Measurements from ENCODE around the gene ANO2.

Gene ANO2

GRCh38 chr12:5873281-5873919 lies 71.7 kb downstream of the ANO2 start:
- H3K4me3 ChIP-seq (ENCODE audit: low read depth, low read length) = no peak overlapping the region
- TF ChIP-seq, protein P1, sequence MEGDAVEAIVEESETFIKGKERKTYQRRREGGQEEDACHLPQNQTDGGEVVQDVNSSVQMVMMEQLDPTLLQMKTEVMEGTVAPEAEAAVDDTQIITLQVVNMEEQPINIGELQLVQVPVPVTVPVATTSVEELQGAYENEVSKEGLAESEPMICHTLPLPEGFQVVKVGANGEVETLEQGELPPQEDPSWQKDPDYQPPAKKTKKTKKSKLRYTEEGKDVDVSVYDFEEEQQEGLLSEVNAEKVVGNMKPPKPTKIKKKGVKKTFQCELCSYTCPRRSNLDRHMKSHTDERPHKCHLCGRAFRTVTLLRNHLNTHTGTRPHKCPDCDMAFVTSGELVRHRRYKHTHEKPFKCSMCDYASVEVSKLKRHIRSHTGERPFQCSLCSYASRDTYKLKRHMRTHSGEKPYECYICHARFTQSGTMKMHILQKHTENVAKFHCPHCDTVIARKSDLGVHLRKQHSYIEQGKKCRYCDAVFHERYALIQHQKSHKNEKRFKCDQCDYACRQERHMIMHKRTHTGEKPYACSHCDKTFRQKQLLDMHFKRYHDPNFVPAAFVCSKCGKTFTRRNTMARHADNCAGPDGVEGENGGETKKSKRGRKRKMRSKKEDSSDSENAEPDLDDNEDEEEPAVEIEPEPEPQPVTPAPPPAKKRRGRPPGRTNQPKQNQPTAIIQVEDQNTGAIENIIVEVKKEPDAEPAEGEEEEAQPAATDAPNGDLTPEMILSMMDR (IDR thresholded peaks at IDR 0.05; ENCODE audit: low read depth, low read length) = no peak

- TF ChIP-seq, protein P1 (IDR thresholded peaks at IDR 0.05; ENCODE audit: low read depth, low read length) = no peak
Observed at GRCh38 chr12:5872745-5873144, 72.3 kb downstream of the ANO2 start.

GRCh38 chr12:5871741-5872140 lies 73.3 kb downstream of the ANO2 start:
- no peak overlapping the region for H3K4me3 ChIP-seq (ENCODE audit: low read depth, low read length)
- TF ChIP-seq, protein P1 (IDR thresholded peaks at IDR 0.05; ENCODE audit: low read depth, low read length) = no peak

More at GRCh38 chr12:5872745-5873144, 72.3 kb downstream of the ANO2 start:
- no peak overlapping the region for H3K4me3 ChIP-seq (ENCODE audit: low read depth, low read length)

DNA sequence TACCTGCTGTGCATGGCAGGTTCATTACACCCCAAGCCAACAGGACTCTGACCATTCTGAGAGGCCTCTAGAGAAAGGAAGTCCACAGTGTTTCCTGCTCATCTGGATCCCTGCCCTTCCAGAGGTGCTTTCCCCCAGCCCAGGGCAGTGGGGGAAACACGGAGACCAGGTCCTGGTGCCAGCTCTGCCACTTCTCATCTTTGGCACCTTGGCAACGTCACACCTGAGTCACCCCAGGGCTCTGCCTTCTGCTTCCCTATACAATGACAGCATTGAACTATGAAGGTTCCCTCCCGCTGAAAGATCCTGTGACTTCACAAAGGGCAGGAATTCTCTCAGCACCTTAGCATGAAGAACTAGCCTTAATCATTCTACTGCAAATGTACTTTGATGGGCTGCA lies 74.9 kb downstream of the ANO2 start:
- TF ChIP-seq, protein P1 (IDR thresholded peaks at IDR 0.05; ENCODE audit: low read depth, low read length) = no peak
- H3K4me3 ChIP-seq (ENCODE audit: low read depth, low read length) = no peak overlapping the region

- TF ChIP-seq, protein P1 (IDR thresholded peaks at IDR 0.05; ENCODE audit: low read depth, low read length) = no peak
- H3K4me3 ChIP-seq (ENCODE audit: low read depth, low read length) = no peak overlapping the region
Observed at GRCh38 chr12:5868625-5869295, 76.3 kb downstream of the ANO2 start.

DNA sequence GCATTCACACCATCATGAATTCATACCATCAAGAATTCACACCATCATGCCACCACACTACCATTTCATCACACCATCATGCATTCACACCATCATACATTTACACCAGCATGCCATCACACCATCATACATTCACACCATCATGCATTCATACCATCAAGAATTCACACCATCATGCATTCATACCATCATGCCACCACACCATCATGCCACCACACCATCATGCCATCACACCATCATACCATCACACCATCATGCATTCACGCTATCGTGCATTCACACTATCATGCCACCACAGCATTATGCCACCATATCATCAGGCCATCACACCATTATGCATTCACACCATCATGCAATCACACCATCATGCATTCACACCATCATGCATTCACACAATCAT lies 79.7 kb downstream of the ANO2 start:
- no peak overlapping the region for H3K4me3 ChIP-seq (ENCODE audit: low read depth, low read length)
- TF ChIP-seq, protein P1 (IDR thresholded peaks at IDR 0.05; ENCODE audit: low read depth, low read length) = no peak

- TF ChIP-seq, protein P1 (IDR thresholded peaks at IDR 0.05; ENCODE audit: low read depth, low read length) = no peak
- no peak overlapping the region for H3K4me3 ChIP-seq (ENCODE audit: low read depth, low read length)
Observed at GRCh38 chr12:5864972-5865371, 80.1 kb downstream of the ANO2 start.
